ENCODE data around the gene HPCAL4. TPM values are rescaled to one million over a fixed set of nuclear protein-coding genes. Genes with fewer than 3 reads are reported as not detected.

HPCAL4 gene
- total RNA-seq, 4 donors from 2014 or later: not detected

- no peak for DNase-seq (ENCODE audit: low spot score in 2 of 2)
- TF ChIP-seq CTCF (IDR thresholded peaks at IDR 0.05) (no peak), POLR2A (IDR thresholded peaks at IDR 0.05) (no peak)
- intact Hi-C loops (cut with DNase I; ENCODE audit: low total_unique reads): no loop called here
- no peak overlapping the region for H3K4me3 ChIP-seq (ENCODE audit: low read depth, poor library complexity, severe bottlenecking)
- 73 to 83% methylated on average over 2 of the region's 2 CpGs for WGBS, 2 donors
Observed at GRCh38 chr1:39689214-39689613, 2.0 kb downstream of the HPCAL4 start.

DNA sequence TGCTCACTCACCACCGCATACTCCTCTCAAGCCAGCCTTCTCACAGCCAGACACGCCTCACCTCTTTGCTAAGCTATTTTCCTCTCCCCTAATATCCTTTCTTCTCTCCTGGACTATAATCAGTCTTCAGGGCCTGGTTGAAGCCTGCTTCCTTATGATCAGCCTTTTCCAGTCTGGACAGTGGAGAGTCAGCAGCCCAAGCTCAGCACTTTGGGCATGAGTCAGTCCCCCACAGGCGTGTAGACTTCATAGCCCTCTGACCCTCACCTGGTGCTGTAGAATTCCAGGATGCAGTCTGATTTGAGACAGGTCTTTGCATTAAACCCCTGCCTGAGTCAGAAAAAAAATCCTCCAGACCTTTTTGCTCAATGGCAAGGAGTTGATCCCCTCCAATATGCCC lies 2.5 kb downstream of the HPCAL4 start:
- DNase-seq (ENCODE audit: low spot score in 2 of 2): no peak
- no peak overlapping the region for H3K4me3 ChIP-seq (ENCODE audit: low read depth, poor library complexity, severe bottlenecking)
- TF ChIP-seq POLR2A (IDR thresholded peaks at IDR 0.05) (no peak), CTCF (IDR thresholded peaks at IDR 0.05) (no peak)
- intact Hi-C loops (cut with DNase I; ENCODE audit: low total_unique reads): no loop called here
- 64 to 70% methylated on average over 3 of the region's 3 CpGs for WGBS, 2 donors

DNA sequence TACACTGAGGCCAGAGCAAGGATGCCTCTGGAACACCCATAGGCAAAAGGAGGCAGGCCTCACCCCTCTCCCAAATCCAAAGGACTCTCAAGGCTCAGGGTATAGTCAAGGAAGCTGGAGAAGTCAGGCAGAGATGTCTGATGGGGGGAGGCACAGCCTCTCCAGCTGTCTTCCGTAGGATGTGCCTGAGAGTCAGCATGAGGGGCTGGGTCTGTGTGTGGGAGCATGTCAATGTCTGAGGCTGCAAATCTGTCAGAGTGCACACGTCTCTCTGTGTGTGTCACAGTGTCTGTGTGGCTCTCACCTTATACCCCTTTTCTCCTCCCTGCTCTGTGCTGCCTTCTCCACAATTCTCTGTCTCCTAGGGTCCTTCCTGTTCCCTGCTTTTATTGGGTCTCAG lies 4.0 kb downstream of the HPCAL4 start:
- intact Hi-C loops (cut with DNase I; ENCODE audit: low total_unique reads): no loop called here
- H3K4me3 ChIP-seq (ENCODE audit: low read depth, poor library complexity, severe bottlenecking): no peak overlapping the region
- no peak for DNase-seq (ENCODE audit: low spot score in 2 of 2)
- TF ChIP-seq CTCF (IDR thresholded peaks at IDR 0.05): no peak
- TF ChIP-seq POLR2A (IDR thresholded peaks at IDR 0.05): no peak
- WGBS, 2 donors: 59 to 66% methylated on average over 2 of the region's 2 CpGs

DNA sequence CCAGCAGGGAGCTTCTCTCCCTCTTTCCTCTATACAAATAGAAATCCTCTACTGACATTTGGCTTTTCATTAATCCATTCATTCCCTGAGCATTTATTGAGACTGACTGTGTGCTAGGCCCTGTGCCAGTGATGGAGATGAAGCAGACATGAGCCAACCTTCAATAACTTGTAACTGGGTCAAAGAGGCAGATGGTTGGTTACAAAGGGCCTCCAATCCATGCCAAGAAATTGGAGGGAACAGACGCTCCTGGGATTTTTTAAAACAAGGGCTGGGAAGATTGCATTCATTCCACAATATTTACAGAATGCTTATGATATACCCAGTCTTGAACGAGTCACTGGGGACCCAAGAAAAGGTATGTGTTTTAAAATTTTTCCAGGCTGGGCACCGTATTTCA lies 6.2 kb downstream of the HPCAL4 start:
- no peak for DNase-seq (ENCODE audit: low spot score in 2 of 2)
- 77 to 85% methylated on average over 3 of the region's 3 CpGs for WGBS, 2 donors

DNA sequence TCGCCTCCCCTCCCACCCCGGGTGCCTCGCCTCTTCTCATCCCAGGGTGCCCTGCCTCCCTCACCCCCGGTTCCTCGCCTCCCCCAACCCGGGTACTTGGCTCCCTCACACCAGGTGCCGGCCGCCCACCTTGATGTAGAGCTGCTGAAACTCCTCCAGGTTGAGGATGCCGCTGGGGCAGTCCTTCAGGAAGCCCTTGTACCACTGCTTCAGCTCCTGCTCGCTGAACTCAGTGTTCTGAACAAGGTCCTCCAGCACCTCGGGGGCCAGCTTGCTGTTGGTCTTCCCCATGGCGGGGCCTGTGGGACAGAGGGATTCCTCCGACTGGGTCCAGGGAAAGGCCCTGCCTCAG lies 6.9 kb downstream of the HPCAL4 start:
- 49 to 60% methylated on average over 12 to 13 of the region's 13 CpGs for WGBS, 2 donors
- no peak for DNase-seq (ENCODE audit: low spot score in 2 of 2)
- no peak for TF ChIP-seq POLR2A (IDR thresholded peaks at IDR 0.05)
- TF ChIP-seq CTCF (IDR thresholded peaks at IDR 0.05): no peak
- H3K4me3 ChIP-seq (ENCODE audit: low read depth, poor library complexity, severe bottlenecking): no peak overlapping the region
- intact Hi-C loops (cut with DNase I; ENCODE audit: low total_unique reads): no loop called here

More for the DNA sequence above, 6.2 kb downstream of the HPCAL4 start:
- intact Hi-C loops (cut with DNase I; ENCODE audit: low total_unique reads): no loop called here
- TF ChIP-seq POLR2A (IDR thresholded peaks at IDR 0.05): no peak
- no peak overlapping the region for H3K4me3 ChIP-seq (ENCODE audit: low read depth, poor library complexity, severe bottlenecking)

GRCh38 chr1:39683591-39684312 lies 7.5 kb downstream of the HPCAL4 start:
- no peak overlapping the region for H3K4me3 ChIP-seq (ENCODE audit: low read depth, poor library complexity, severe bottlenecking)
- intact Hi-C loops (cut with DNase I; ENCODE audit: low total_unique reads): no loop called here
- no peak for DNase-seq (ENCODE audit: low spot score in 2 of 2)
- no peak for TF ChIP-seq CTCF (IDR thresholded peaks at IDR 0.05)
- TF ChIP-seq POLR2A (IDR thresholded peaks at IDR 0.05): no peak
- WGBS, 2 donors: 7 to 23% methylated on average over 22 to 49 of the region's 62 CpGs
